ENCODE measurements around the gene SLCO4A1.

SLCO4A1 gene

DNA sequence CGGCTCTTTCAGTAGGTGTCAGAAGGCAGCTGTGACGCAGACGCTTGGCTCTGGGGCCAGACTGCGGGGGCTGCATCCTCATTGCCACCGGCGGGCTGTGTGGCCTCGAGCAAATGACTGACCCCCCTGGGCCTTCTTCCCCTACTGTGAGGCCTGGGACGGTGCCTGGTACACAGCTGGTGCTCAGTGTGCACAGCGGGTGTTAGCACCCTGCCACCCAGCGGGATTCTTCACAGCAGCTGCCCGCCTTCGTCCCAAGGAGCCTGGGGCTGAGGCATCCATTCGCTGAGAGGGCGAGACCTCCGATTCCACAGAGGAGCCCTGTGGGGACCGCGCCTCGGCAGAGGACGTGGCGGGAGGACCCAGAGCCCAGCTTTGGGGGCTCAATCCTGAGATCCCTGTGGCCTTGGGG is 10.6 kb downstream of the SLCO4A1 start:
- no peak for DNase-seq

DNA sequence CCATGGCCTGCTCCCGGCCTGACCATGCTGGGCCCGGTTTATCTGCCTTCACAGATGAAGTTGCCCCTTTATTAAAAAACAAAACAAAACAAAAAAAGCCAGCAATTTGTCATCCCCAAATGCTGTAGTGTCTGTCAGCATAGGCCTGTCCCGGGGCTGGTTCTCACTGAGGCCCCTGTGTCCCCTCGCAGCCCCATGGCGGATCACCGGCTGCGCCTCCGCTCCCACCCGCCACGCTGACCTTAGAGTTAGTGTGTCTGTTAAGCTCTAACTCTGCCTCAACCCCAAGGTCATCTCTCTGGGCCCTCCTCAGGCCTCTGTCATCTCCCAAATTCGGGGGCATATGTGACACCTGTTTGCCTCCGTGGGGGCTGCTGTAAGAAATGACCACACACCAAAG is 11.1 kb downstream of the SLCO4A1 start:
- no peak for DNase-seq

GRCh38 chr20:62653951-62654685 is 11.8 kb downstream of the SLCO4A1 start:
- no peak for DNase-seq

DNA sequence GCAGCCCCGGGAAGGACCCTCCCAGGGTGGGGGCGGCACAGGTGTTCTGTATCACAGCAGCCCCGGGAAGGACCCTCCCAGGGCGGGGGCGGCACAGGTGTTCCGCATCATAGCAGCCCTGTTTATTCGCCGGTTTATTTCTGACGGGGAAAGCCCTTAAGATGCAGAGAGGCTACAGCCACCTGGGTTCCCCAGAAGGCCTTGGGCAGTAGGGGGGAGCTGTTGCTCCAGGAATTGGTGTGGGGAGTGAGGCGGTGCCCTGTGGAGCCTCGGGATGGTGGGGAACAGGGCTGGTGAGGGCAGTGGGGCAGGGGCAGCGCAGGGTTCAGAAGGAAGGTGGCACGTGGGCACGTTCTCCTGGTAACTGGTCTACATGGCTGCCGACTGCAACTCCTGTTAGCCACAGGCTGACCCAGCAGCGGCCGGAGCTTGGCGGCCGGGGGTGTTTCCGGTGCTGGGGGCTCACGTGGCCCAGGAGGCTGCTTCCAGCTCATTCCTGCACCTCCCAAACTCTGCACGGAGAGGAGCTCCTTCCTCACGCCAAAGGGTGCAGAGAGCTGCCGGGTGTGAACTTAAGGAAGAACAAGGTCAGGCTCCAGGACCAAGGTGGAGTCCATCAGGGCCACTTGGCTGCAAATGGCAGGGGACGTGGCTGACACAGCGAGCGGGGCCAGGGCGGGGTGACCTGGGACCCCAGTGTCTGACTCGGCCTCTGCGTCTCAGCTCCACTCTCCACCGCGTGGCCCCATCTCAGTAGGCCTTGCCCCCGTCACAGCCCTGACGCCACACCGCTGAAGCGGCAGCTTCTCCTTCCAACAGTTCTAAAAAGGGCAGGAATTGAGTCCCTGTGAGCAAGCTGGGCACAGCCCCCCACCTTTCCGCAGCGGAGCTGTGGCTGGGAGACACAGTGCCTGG is 13.2 kb downstream of the SLCO4A1 start:
- no peak for DNase-seq

DNA sequence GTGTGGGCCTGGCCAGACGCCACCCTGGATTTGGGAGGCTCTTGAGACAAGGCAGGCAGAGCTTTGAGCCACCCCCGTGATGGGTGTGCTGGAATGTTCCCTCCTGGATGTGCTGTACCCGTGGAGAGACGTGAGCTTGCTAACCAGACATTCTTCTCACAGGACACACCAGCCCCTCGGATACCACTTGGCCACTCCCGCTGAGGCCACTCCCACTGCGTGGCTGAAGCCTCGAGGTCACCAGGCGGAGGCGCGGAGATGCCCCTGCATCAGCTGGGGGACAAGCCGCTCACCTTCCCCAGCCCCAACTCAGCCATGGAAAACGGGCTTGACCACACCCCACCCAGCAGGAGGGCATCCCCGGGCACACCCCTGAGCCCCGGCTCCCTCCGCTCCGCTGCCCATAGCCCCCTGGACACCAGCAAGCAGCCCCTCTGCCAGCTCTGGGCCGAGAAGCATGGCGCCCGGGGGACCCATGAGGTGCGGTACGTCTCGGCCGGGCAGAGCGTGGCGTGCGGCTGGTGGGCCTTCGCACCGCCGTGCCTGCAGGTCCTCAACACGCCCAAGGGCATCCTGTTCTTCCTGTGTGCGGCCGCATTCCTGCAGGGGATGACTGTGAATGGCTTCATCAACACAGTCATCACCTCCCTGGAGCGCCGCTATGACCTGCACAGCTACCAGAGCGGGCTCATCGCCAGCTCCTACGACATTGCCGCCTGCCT is 14.1 kb downstream of the SLCO4A1 start:
- DNase-seq, result no peak

DNA sequence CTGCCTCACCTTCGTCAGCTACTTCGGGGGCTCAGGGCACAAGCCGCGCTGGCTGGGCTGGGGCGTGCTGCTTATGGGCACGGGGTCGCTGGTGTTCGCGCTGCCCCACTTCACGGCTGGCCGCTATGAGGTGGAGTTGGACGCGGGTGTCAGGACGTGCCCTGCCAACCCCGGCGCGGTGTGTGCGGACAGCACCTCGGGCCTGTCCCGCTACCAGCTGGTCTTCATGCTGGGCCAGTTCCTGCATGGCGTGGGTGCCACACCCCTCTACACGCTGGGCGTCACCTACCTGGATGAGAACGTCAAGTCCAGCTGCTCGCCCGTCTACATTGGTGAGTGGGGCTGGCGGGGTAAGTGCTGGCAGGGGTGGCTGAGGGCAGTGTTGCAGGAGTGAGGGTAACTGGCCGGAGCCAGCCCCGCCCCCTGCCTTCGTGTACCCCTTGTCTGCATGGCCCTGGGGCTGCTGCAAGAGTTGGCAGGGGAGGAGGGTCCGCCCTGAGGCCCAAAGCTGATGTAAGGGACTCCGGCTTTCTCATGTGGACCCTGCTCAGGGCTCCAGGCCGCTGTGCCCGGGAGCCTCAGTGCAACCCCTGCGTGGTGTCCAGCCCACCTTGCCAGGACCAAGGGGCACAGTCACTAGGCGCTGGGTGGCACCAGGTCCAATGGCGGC is 14.8 kb downstream of the SLCO4A1 start:
- DNase-seq, result no peak

- DNase-seq, result no peak
These were observed 15.3 kb downstream of the SLCO4A1 start for GRCh38 chr20:62657589-62657942.

DNA sequence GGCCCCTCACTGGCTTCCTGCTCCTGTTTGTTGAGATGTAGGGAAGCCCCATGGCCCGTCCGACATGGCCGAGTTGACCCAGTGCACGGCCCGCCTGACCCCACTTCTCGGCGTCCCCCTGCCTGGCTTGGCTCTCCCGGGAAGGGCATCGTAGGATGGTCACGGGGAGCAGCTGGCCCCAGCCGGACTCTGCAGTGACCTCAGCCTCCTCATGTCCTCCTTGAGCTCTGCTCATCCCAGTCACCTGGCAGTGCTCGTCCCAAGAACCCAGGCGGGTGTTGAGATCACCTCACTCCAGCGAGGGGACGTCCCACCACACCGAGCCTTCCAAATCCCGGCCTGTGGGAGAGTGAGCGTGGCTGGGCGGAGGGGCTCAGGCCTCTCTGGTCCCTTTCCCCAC is 15.7 kb downstream of the SLCO4A1 start:
- no peak for DNase-seq

GRCh38 chr20:62658593-62659178 is 16.4 kb downstream of the SLCO4A1 start:
- no peak for DNase-seq

DNA sequence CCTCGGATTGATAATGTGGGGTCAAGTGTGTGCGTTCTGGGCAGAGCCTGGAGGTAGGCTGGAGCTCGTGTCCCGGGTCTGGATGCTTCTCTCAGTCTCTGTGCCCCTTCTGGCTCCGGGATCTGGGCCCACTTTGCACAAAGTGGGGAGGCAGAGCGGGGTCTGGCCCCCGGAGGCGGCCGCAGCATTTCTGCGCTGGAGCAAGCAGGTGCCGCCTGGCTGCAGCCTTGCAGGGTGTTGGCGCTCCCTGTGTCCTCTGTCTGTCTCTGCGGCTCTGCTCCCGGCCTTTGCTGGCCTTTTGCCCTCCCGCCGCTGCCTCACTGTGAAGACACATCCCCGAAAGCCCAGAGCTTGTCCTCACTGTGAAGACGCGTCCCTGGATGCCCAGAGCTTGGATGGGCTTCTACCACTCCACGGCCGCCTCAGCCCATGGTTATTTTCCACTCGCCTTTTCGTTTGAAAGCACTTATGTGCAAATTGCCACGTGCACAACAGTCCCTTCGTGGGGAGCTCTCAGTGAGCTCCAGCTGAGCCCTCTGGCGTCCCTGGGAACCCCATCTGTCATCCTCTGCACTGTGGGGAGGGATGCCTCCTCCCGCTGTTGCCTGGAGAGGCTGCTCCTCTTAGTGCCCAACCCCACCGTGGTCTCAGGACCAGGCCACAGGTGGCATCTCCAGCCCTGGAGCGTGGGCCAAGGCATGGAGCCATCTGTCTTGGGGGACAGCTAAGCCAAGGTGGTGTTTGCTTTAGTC is 17.4 kb downstream of the SLCO4A1 start:
- DNase-seq, result no peak

- DNase-seq, result no peak
These were observed 17.9 kb downstream of the SLCO4A1 start for GRCh38 chr20:62660240-62660615.

GRCh38 chr20:62660768-62661167 is 18.5 kb downstream of the SLCO4A1 start:
- DNase-seq, result no peak

- DNase-seq, result no peak
These were observed 19.3 kb downstream of the SLCO4A1 start for GRCh38 chr20:62661647-62662046.

GRCh38 chr20:62662422-62662821 is 20.1 kb downstream of the SLCO4A1 start:
- DNase-seq, result peak; percentile 81

DNA sequence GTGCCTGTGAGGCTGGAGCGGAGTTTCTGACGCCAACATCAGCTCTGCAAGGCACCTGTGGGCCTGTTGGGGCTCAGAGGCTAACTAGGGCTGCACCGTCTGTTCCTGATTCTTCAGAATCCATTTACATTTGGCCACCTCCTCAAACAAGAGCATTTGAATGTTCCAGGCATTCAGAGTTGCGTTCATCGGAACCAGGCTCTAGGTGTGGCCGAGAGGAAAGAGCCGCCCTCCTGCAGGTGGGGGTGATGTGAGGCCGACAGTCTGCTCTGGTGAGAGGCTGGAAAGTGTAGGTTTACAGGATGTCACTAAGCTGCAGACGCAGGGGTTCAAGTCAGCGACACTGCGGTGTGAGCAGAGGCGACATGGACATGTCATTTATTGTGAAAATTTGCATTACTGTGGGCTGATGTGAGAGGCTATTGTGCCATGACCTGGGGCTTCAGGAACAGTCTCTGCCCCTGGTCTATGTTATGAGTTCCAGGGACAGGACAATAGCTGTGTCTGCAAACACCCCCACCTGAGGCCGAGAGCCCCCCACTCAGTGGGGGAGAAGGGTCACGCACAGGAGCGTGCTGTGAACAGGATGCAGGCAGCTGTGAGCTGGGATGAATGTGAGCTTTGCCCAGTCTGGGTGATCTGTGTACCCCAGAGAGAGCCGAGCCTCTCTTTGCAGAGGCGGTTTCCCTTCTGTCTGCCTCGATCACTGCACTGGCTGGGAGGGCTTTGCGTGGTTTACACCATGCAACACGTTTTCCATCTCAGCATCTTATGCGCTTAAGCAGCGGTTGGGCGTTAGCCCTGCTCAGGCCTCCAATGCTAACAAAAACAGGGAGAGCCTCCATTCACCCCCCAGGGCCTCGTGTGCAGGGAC is 21.1 kb downstream of the SLCO4A1 start:
- DNase-seq, result no peak

DNA sequence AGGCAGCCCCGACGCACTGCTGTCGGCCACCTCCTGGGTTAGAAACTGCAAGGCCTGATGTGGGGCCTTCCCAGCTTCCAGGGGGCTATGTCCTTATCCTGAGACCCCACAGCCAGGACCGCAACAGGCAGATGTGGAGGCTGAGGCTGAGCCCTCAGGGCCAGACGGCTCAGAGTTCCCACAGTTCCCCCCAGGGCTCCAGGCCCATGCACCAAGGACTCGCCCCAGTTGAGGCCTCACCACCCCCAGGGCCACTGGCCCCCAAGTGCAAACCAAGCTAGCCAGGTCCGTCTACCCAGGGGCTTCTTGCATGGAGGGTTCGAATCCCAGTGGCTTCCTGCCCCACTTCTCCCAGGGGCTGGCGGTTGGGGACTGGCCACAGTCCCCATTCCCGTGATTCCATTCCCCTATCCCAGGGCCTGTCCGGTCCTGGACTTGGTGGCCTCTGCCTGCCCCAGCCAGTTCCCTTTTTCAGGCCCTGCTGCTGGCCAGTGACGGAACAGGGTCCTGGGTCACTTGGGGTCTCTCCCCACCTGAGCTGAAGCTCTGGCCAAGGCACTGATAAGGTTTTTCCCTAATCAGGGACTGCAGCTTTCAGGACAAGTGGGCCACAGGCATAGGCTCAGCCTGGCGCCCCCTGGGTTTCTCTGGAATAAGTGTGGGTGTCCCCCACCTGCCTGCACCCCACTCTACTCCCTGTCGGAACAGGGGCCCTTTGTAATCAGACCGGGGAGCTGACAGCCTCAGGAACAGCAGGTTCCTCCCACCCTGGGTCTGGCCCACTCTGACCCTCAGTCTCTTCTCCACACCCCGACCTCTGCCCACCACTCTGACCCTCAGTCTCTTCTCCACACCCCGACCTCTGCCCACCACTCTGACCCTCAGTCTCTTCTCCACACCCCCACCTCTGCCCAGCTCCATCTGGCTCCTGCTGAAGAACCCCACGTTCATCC is 22.0 kb downstream of the SLCO4A1 start:
- no peak for DNase-seq

GRCh38 chr20:62665153-62665754 is 23.0 kb downstream of the SLCO4A1 start:
- DNase-seq, result no peak

- no peak for DNase-seq
These were observed 23.8 kb downstream of the SLCO4A1 start for GRCh38 chr20:62665826-62666735.
